Uterus (tissue), 4 donors: ENCODE results near the gene SLCO1A2. TPM values are rescaled to one million over a fixed set of nuclear protein-coding genes. Genes with fewer than 3 reads are reported as not detected.
A peak's percentile ranks its signal among the peaks of the same experiment; 100 is the strongest.

Source experiments
- DNase-seq, 2 donors: peaks; one replicate each; pipeline ENCODE4 v3.0.0-alpha.2; 2019 to 2020
- H3K27ac ChIP-seq, 2 donors: fragments of 200-600 bp; sonication (generic); 1 replicate in 1 of 2; 2 replicates in 1 of 2; pipeline ENCODE4 v1.5.1; 2016 to 2018
- H3K27me3 ChIP-seq, 2 donors: fragments of 200-600 bp; sonication (generic); one replicate each; pipeline ENCODE4 v1.5.1; 2018 to 2019; ENCODE audit warnings: control low read depth in 1 of 2
- H3K36me3 ChIP-seq, 2 donors: fragments of 200-600 bp; sonication (generic); one replicate each; pipeline ENCODE4 v1.5.1; 2019; ENCODE audit warnings: control low read depth in 1 of 2
- H3K4me1 ChIP-seq, 2 donors: fragments of 200-600 bp; sonication (generic); one replicate each; pipeline ENCODE4 v1.5.1; 2018 to 2019; ENCODE audit warnings: control low read depth in 1 of 2
- H3K4me3 ChIP-seq, 2 donors: fragments of 200-600 bp; sonication (generic); 1 replicate in 1 of 2; 2 replicates in 1 of 2; pipeline ENCODE4 v1.5.1; 2018 to 2019; ENCODE audit warnings: mild to moderate bottlenecking in 1 of 2
- H3K9me3 ChIP-seq, 2 donors: fragments of 200-600 bp; sonication (generic); one replicate each; pipeline ENCODE4 v1.5.1; 2019; ENCODE audit warnings: control low read depth in 1 of 2
- POLR2A ChIP-seq, 2 donors: fragments of 450-650 bp; IDR thresholded peaks; one replicate each; pipeline ENCODE4 v1.6.1; 2016; ENCODE audit warnings: antibody characterized with exemption in 2 of 2, mild to moderate bottlenecking in 1 of 2, moderate library complexity in 1 of 2
- intact Hi-C: fragments of 100-400 bp; cut with DNase I; formaldehyde crosslinking; loops from one replicate; pipeline ENCODE4 v1.15.1; 2023; ENCODE audit warnings: low total_unique reads
- total RNA-seq, 4 donors: library from RNA; depleted of rRNA in 3 of 4; stranded (reverse); fragments of >200 nt in 3 of 4; gene quantifications; one replicate each; pipeline versions ENCODE4 v1.1.0 to v1.2.4, GENCODE V29; 2014 to 2023
- TF ChIP-seq, protein P1 (sequence below), 4 experiments: fragments of 200-600 bp in 2 of 4; fragments of 450-650 bp in 2 of 4; sonication (generic) in 2 of 4; IDR thresholded peaks; one replicate each; pipeline ENCODE4 v1.5.1; 2016 to 2019; ENCODE audit warnings: antibody characterized with exemption in 4 of 4, mild to moderate bottlenecking in 2 of 4, moderate library complexity in 1 of 4
- donor health status: DM: yes; HTN: yes; CAD: no.

Gene SLCO1A2
- total RNA-seq, 4 donors from 2014 or later: not detected

GRCh38 chr12:21305661-21306060, 29.1 kb downstream of the SLCO1A2 start:
- DNase-seq: no peak
- Histone ChIP-seq H3K9me3 (no peaks in the 10 kb centered on the region), H3K27ac (no peak overlapping the region), H3K4me1 (no peaks in the 10 kb centered on the region), H3K36me3 (no peaks in the 10 kb centered on the region), H3K27me3 (no peaks in the 10 kb centered on the region), H3K4me3 (no peak overlapping the region)
- TF ChIP-seq, protein P1, sequence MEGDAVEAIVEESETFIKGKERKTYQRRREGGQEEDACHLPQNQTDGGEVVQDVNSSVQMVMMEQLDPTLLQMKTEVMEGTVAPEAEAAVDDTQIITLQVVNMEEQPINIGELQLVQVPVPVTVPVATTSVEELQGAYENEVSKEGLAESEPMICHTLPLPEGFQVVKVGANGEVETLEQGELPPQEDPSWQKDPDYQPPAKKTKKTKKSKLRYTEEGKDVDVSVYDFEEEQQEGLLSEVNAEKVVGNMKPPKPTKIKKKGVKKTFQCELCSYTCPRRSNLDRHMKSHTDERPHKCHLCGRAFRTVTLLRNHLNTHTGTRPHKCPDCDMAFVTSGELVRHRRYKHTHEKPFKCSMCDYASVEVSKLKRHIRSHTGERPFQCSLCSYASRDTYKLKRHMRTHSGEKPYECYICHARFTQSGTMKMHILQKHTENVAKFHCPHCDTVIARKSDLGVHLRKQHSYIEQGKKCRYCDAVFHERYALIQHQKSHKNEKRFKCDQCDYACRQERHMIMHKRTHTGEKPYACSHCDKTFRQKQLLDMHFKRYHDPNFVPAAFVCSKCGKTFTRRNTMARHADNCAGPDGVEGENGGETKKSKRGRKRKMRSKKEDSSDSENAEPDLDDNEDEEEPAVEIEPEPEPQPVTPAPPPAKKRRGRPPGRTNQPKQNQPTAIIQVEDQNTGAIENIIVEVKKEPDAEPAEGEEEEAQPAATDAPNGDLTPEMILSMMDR (IDR thresholded peaks at IDR 0.05): no peak
- no peak for TF ChIP-seq POLR2A (IDR thresholded peaks at IDR 0.05)
- intact Hi-C loops: no loop called here

- no peak for TF ChIP-seq POLR2A (IDR thresholded peaks at IDR 0.05)
- TF ChIP-seq, protein P1 (IDR thresholded peaks at IDR 0.05): no peak
- no peaks in the 10 kb centered on the region for H3K36me3 ChIP-seq
- no peaks in the 10 kb centered on the region for H3K9me3 ChIP-seq
- no peaks in the 10 kb centered on the region for H3K4me1 ChIP-seq
- no peak overlapping the region for H3K27ac ChIP-seq
- no peak overlapping the region for H3K4me3 ChIP-seq
- no peaks in the 10 kb centered on the region for H3K27me3 ChIP-seq
- intact Hi-C loops: no loop called here
- no peak for DNase-seq
These were observed 34.1 kb downstream of the SLCO1A2 start for GRCh38 chr12:21300632-21301031.

- Histone ChIP-seq H3K4me1 (no peaks in the 10 kb centered on the region), H3K27ac (no peak overlapping the region), H3K27me3 (no peaks in the 10 kb centered on the region), H3K9me3 (no peaks in the 10 kb centered on the region), H3K36me3 (no peaks in the 10 kb centered on the region), H3K4me3 (no peak overlapping the region)
- intact Hi-C loops: no loop called here
- DNase-seq: no peak
- TF ChIP-seq, protein P1 (IDR thresholded peaks at IDR 0.05): peak; percentile 20 to 32 (median 22)
- TF ChIP-seq POLR2A (IDR thresholded peaks at IDR 0.05): no peak
These were observed 37.8 kb downstream of the SLCO1A2 start for GRCh38 chr12:21296751-21297406.

GRCh38 chr12:21296348-21296747, 38.4 kb downstream of the SLCO1A2 start:
- Histone ChIP-seq H3K27me3 (no peaks in the 10 kb centered on the region), H3K4me1 (no peaks in the 10 kb centered on the region), H3K9me3 (no peaks in the 10 kb centered on the region), H3K27ac (no peak overlapping the region), H3K4me3 (no peak overlapping the region), H3K36me3 (no peaks in the 10 kb centered on the region)
- TF ChIP-seq, protein P1 (IDR thresholded peaks at IDR 0.05): no peak
- no peak for TF ChIP-seq POLR2A (IDR thresholded peaks at IDR 0.05)
- DNase-seq: no peak
- intact Hi-C loops: no loop called here

DNA sequence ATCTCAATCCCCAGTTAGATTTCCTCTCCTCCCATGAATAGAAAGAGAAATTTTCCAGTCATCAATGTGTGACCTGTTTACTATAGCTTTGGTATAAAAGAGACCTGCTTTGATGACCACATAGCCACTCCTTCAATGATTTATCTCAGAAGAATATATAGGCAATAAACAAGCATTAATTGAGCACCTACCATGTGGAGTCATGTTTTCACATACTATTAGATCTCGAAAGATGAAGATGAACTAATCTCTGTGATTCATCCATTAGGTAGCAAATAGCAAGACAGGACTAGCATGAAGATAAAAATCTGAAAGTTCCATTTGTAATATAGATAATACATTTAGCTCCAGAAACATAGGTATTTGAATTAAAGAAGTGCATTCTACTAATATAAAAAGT, 40.5 kb downstream of the SLCO1A2 start:
- intact Hi-C loops: no loop called here
- Histone ChIP-seq H3K27me3 (no peaks in the 10 kb centered on the region), H3K4me3 (no peak overlapping the region), H3K9me3 (no peaks in the 10 kb centered on the region), H3K4me1 (no peaks in the 10 kb centered on the region), H3K36me3 (no peaks in the 10 kb centered on the region), H3K27ac (no peak overlapping the region)
- TF ChIP-seq, protein P1 (IDR thresholded peaks at IDR 0.05): no peak
- TF ChIP-seq POLR2A (IDR thresholded peaks at IDR 0.05): no peak
- no peak for DNase-seq
